HT-29 (cell line): ENCODE results near the gene TTC39C. TPM values are rescaled to one million over a fixed set of nuclear protein-coding genes. Genes with fewer than 3 reads are reported as not detected.
A peak's percentile ranks its signal among the peaks of the same experiment; 100 is the strongest.

ENCODE experiments used
- DNase-seq: peaks from one replicate; pipeline ENCODE4 v3.0.0-alpha.2; 2015; ENCODE audit warnings: low spot score
- total RNA-seq: library from RNA; depleted of rRNA; stranded (reverse); fragments of >200 nt; shearing (Covaris generic); gene quantifications from 2 replicates; pipeline ENCODE4 v1.2.3, GENCODE V29; 2014

The TTC39C gene
- total RNA-seq, 1 experiment from 2014 or later: 7.2 TPM

DNA sequence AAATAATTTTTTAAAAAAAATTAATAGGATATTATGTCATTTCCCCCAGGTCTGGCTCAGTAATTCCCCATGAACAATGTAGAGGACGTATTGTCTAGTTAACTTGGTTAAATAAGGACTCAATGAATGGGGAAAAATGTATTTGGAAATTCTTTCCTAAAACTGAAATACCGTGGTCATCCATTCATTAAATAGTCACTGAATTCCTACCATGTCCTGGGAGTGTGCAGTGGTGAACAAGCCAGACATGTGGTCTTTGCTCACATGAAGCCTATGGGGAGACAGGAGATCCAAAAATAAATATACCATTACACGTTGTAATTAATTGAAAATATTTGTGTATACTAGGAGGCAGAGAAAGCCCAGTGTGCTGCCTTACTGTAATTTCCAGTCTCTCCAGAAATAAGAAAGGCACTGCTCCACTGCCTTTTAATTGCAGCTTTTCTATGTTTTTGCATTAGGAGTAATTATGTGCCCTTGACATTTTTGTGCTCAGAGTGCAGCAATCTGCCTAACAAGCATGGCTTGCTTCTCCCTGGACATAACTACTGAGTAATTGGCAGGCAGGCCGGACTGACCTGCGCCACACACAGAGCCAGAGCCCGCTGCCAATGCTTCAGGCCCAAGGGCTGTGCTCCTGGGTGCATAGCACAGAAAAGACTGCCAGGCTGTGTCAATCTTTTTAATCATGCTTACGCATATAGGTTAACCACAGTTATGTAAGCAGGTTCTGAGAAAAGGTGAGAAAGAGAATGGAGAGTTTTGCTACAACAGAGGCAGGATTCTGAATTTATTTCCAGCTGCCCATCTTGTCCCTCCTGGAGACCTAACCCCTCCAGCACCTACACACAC lies 22.2 kb upstream of the TTC39C start:
- DNase-seq: no peak

DNA sequence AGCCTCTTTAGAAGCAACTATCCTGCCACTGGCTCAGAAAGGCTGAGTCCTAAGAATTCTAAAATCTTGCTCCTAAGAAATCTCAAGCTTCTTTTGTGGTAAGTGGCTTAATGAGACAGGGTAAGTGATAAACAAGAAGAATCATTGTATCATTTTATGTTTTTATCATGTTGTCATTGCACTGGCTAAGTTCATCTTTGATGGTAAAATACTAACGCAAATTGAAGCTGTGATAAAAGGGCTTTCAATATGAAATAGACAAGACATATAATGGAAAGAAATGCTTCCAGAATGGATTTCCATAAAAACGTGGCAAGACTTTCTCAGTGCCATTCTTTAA lies 21.6 kb upstream of the TTC39C start:
- no peak for DNase-seq

DNA sequence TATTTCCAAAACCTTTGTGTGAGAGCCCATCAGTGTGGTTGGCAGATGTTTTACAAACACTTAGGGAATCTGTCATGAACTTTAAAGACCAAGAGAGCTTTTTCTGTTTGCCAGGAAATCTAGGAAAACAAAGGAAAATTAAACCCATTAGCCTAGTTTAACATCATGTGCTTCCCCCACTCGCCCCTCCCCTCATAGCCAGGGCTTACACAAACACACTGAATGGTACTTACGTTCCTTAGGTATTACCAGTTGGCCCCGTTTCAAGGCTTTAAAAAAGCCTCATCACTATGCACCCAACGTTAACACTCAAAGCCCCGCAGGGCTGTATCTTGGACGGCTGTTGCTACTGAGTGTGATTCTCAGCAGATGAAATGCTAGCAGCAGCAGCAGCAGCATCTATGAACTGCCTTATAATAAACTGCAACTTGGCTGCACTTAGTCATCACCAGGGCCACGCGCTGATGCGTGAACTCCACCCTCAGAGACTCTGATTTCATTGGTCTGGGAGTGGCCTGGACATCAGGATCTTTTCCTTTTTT lies 20.1 kb upstream of the TTC39C start:
- peak; percentile 3 for DNase-seq

DNA sequence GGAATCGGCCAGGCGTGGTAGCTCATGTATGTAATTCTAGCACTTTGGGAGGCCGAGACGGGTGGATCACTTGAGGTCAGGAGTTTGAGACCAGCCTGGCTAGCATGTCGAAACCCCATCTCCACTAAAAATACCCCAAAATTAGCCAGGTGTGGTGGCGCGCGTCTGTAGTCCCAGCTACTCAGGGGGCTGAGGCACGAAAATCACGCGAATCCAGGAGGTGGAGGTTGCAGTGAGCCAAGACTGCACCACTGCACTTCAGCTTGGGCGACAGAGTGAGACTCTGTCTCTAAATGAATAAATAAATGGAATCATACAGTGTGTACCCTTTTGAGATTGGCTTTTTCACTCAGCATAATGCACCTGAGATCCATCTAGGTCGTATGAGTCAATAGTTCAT lies 19.4 kb upstream of the TTC39C start:
- DNase-seq: no peak

DNA sequence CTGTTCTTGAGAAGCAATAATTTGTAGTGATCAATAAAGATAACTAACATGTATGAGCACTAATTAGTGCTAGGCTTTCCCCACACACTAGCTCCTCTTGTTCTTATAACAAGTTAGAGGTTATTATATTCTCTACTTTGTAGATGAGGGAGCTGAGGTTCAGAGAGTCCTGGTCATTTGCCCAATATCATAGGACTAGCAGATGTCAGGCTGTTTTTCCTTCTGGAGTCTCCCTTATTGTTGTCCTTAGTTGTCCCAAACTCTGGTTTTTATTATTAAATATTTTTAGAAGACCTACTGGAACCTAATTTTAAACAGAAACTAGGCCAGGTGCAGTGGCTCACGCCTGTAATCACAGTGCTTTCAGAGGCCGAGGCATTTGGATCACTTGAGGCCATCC lies 16.5 kb upstream of the TTC39C start:
- no peak for DNase-seq

DNA sequence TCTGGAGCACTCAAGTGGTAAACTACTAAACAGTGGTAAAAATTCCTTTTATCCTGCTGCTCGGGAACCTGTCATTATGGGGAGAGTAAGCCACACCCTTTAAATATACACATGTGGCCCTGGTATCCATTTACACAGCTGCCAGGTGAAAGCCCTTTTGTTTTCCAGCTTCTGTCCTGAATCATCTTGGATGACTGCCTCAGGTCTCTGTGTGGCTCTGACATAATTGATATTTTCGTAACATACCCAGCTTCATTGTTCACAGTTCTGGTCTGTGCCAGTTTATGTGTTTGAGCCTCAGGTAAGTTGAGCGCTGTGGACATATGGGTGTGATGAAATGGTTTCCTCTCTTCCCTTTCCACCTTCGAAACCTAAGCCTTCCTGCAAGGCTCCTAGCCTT lies 15.7 kb upstream of the TTC39C start:
- peak; percentile 29 for DNase-seq

DNA sequence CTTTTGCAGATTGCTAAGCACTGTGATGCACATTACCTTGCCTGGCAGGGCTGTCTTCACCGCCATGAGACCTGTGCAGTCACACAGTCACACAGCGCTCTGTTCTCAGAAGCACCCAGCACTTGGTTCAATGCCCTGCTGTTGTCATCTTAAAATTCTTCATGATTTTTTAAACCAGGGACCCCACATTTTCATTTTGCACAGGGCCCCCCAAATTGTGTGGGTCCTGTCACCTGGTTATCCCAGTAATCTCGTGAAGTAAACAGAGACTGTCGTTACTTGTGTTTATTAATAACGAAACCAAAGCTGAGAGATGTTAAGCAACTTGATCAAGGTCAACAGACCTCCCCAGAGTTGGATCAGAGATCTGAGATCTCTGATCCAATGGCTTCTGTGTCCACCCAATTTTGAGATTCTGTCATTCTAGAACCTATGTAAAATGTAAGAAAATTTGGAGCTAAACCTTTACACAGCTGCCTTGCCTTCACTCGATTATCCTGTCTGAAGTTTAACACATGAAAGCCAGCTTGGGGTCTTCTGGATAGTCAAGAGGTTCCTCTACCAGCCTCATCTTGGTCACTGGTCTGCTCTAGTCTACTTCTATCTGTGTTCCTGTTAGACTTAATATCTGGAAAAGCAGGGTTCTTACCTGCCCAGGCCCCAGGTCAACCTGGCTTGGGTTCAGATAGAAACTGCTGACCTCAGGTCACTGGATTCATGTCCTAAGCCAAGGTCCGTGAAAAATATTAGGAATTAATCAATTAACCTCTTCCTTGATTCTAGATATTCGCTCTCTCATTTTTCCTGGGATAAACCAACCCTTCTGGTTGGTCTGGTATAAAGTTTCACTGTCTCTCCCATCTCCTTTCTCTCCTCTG lies 13.7 kb upstream of the TTC39C start:
- DNase-seq: no peak

DNA sequence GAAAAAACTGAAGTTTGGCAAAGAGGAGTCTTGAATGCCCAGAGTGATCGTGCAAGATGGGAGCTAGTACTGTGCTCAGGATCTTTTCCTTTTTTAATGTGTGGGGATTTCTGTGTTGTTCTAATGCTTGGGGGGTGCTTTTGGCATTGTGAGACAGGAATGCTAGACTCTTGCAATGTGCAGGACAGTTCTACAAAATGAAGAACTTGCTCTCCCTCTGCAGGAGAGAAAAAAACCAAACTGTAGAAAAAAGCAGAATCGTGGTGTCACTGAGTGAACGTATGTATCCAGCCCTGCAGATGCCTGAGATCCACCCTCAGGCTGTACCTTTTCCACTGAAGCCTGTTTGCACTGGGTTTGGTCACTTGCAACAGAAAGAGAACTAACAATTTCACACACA lies 12.1 kb upstream of the TTC39C start:
- no peak for DNase-seq

DNA sequence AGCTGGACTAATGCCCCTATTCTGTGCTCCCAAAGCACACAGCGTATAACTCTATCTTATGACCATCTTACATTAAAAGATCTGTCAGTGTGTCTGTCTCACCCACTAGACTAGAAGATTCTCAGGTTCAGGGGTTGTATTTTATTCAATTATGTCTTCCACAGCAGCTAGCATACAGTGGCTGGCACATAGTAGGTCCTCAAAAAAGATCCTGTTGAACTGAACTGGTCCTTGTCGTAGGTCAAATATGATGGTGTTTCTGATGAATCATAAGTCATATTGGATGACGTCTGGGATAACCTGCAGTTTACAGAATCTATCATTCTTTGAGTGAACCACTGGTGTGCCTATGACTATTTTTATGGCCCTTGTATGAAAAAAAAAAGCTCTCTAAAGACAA lies 11.3 kb upstream of the TTC39C start:
- DNase-seq: no peak

DNA sequence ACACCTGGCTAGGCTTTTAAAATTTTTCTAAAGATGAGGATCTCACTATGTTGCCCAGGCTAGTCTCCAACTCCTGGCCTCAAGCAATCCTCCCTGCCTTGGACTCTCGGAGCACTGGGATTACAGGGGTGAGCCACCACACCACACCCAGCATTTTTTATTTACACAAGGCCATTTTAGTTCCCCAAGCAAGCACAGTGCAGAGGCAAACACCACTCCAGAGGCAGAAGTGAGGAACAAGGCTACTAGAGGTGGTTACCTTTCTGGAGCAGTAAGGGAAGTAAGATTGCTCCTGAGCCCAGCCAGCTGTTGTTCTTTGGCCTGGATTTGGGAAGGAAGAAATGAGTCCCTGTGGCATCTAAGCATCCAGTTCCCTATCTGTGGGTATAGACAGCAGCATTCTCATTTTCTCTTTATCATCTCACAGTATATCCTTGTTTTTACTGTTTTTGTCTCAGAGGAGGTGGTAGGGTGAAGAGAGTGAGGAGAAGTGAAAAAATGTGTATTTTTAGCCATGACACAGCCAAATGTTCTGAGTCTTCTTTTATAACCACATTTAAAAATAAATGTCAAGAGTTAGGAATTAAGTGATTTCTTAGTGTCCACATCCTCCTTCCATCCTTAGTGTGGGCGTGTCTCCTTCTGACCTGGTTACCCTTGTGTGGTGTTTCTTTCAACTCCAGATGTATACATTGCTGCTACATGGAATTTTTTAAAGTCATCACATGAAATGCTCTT lies 10.5 kb upstream of the TTC39C start:
- DNase-seq: no peak

DNA sequence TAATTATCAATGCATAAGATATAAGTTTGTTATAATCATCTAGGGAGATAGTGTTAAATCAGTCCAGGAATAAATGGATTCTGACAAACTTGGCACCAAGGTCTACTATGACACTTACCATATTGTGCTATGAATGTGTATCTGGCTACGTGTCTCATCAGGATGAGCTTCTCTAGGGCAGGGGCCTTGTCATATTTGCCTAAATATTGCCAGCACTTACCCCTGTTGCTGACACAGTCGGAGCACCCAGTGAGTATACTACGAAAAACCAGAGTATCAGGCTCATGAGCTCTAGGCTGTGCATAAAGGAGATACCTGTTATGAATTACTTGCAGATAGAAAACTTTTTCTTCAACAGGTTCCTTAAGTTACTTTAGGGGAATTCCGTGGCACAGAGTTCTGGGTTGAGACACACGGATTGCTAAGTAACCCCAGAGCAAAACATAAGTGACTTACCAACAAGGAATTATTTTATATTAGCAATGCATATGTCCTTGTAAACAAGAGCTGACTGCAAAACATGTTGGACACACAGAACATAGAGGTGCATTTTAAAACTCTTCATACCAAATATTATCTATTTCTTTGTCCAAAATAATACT lies 7.7 kb upstream of the TTC39C start:
- no peak for DNase-seq

DNA sequence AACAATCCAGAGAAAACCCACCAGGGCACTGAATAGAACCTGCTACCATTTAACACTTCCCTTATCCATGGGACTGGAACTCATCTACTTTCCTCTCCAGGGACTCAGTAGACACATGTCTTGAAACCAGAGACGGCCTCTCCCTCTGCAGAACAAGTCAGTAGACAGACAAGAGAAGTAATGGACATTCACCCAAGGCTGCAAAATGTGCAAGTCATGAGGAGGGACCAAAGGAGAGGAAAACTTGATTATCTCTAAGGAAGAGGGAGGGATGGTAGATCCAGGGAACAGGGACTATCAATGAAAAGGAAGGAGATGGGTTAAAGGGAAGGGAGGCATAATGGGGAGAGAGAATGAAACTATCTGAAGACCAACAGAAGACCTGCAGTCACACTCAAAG lies 5.3 kb upstream of the TTC39C start:
- DNase-seq: no peak

DNA sequence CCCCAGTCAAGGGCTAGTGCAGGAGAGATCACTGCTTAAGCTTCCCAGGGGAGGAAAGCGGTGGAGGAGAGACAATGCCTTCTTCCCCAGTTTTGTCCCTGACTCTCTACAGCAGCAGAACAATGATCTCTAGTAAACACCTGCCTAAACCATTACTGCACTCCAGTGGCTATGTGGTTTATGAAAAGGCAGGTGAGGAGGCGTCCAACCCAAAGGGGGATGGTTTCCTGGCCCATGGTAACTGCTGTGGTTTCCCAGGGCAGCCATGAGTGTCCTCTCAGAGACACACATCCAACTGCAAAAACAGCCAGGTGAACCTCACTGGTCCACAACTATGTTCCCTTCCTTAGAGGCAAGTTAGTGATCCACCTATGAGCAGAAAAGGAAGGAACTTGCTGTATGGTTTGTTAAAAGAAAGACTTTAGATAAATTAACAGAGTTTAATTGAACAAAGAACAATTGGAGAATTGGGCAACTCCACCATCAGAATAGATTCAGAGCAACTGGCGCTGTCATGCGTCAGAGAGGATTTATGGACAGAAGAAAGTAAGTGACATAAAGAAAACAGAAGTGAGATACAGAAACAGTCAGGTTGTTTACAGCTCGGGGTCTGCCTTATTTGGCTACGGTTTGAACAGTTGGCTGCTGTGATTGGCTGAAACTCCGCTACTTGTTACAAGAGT lies 4.8 kb upstream of the TTC39C start:
- DNase-seq: no peak

DNA sequence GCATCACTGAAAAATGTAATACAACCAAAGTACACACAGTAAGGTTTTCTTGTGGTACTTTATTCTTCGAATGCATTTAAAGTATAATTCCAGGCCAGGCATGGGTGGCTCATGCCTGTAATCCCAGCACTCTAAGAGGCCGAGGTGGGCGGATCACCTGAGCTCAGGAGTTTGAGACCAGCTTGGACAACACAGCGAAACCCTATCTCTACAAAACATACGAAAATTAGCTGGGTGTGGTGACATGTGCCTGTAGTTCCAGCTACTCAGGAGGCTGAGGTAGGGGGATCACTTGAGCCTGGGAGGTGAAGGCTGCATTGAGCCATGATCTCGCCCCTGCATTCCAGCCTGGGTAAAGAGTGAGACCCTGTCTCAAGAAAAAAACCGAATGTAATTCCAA lies 3.9 kb upstream of the TTC39C start:
- DNase-seq: no peak

DNA sequence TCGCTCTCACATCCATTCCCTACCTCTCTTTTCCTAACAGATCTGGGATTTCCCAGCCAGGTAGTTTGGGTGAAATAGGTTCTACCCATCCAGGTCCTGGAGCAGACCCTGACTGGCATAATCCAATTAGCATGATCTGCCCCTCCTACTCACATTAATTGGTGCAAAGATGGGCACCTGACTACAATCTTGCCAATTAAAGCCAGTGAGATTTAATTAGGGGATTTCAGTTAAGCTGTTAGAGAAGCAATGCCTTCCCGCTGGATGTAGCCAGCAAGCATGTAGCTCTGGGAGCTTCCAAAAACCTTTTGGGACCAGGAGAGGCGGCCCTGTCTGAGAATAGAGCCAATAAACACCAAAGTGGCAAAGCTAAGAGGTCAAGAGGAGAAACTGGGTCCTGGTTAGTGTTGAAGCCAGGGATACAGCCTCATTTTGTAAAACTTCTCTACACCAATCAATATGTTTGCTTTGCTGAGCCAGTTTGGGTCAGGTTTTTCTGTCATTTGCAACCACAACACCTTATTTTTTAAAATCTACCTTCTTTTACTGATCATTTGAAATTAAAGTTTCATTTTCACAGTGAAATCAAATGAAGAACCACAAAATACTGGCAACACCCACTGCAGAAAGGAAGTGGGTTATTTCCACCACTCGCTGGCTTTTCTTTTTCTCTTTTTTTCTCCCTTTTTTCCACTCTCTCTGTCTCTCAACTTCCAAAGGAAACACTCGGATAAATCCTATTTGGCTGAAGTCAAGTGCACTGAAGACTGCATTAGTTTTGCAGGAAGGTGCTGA lies 3.2 kb upstream of the TTC39C start:
- no peak for DNase-seq

DNA sequence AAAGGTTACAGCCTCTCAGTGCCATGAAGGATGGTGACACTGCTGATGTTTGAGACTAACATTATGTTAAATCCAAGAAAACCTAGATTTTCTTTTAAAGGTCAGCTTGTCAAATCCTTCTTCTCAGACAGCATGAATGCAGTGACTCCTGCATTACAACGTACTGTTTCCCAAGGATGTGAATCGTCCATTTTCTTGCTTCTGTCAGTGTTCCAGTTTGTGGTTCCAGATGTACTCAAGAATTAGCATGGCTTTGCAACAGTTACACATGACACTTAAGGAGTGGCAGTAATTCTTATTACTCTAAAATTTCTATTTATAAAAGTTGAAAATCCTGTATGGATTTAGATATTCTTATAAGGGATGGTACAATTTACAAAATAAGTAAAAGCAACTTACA lies 1.5 kb upstream of the TTC39C start:
- no peak for DNase-seq

DNA sequence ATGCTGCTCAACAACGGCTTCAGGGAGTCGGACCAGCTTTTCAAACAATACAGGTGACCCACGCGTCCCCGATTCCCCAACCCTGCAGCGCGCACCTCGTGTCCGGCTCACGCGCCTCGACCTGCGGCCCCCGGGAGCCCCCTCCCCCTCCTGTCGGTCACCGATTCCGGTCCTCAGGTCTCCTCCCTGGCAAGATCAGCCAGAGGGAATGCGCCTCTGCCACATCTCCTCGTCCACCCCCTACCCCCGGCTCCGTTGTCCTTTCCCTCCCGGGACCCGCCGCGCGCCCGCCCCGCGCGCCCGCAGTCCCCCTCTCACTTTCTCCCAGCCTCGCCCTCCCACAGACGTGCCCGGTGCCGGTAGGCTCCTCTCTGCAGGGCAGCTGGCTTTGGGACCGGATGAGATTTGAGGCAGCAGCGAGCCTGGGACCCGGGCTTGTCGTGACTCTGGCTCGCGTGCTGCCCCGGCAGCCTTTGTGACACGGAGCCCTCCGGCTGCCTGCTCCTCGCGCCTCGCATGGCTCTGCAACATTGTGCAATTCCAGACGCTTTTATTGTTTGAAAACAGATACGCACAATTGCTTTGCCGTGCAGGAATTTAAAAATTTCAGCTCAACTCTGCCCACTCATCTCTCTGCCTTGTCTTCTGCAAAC lies 558 bp downstream of the TTC39C start:
- DNase-seq: no peak

DNA sequence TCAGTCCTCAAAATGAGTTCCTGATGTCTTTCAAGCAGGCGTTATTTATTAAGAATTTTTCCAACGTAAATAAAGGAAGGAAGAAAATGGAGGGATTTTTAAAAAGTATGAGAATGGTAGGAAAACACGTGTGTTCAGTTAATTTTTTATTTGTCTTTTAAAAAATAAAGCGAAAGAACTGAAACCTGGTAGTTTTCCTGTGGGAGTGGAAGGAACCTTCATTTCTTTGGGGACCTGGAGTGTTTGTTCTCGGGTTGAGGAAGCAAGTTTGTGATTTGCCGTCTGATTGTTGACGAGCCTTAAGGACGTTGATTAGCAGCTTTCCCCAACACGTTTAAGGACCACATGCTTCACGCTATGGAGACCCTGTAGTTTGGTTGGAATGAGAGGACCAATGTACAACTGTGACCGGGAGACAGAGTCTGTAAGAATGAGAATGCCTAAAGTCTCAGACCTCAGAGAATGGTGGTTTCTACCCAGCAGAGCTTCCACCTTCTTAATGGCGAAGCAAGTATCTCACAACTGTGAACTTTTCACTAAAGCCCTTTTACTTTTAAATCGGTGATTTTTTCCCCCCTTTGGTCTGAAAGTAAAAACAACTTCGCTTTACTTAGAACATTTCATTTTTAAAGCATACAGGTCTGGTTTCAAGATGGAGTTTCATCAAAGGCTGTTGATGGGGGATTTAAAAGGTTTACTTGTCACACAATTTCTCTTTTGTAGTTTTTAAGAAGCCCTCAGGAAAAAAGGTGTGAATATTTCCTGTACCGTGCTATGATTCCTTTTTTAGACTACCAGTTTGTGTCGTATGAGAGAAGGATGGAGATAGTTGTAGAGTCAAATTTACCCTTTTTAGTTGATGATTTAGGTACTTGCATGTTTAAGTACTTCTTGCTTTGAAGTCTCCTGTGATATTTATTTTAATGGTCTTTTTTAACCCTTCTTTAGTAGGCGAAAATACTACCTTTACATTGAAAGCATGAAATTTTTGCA lies 1.4 kb downstream of the TTC39C start:
- no peak for DNase-seq
